Measurements from ENCODE around the gene IRGQ.
A peak's percentile ranks its signal among the peaks of the same experiment; 100 is the strongest.

Gene IRGQ

DNA sequence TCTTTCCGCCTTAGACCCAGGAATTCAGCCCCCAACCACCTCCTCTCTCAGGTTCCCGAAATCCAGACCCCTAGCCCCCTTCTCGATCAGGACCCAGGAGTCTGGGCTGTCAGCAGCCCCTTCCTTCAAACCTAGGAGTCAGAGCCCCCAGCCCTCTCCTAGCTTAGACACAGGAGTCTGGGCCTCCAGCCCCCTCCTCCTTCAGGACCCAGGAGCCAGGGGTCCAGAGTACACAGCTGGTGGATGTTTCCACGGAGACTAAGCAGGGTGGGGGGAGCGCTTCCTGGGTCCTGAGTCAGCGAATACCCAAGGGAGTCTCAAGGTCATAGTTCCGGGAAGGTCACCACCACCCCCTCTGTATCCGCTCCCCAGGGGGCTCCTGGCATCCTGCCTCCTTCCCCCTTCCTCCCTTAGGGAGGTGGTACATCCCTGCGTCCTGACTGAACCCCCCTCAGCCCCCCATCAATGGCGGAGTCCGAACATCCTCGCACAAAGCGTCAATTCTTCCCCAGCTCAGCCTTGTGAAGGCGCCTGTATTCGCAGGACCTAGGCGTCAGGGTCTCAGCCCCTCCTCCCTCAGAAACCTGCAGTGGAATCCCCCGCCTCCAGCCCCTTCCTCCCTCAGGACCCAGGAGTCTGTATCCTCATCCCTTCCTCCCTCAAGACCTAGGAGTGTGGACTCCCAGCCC lies 39.1 kb upstream of the IRGQ start:
- H3K27ac ChIP-seq (ENCODE audit: low read depth, low read length), result no peak overlapping the region

DNA sequence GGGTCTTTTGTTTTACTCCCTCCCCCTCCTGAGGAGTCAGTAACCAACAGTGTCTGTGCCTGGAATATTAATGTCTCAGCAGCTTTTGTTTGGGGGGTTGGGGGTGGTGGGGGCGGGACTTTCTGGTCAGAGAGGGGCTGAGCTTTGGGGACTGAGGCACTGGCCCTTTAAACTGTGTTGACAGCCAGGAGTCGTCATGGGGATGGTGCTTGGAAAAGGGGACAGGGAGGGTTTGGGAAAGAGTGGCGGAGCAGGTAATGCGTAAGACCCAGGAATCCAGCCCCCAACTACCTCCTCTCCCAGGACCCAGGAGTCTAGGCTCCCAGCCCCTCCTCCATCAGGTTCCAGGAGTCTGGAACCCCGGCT lies 38.6 kb upstream of the IRGQ start:
- Histone ChIP-seq H3F3A (ENCODE audit: control insufficient read depth, insufficient read depth) (no peaks in the 10 kb centered on the region), H3K9me3 (ENCODE audit: control insufficient read depth, insufficient read depth, low read length) (no peaks in the 10 kb centered on the region), H3K27ac (ENCODE audit: low read depth, low read length) (no peak overlapping the region), H3K9me2 (replicated peaks; ENCODE audit: control insufficient read depth, low read length) (no peaks in the 10 kb centered on the region), H3K4me1 (ENCODE audit: control insufficient read depth, low read length) (peaks cover 20% of the 10 kb centered on the region), H3K4me3 (ENCODE audit: low read length) (no peak overlapping the region), H3K27me3 (ENCODE audit: control insufficient read depth, low read length) (peaks cover 31% of the 10 kb centered on the region), H3K36me3 (ENCODE audit: control insufficient read depth, low read length) (no peaks in the 10 kb centered on the region), H3K4me2 (ENCODE audit: low read length) (no peak overlapping the region), H4K20me1 (ENCODE audit: control insufficient read depth, insufficient read depth, low read depth, low read length) (peaks cover 6% of the 10 kb centered on the region; the same call in 1 of the 2 replicates), H3K79me2 (ENCODE audit: control insufficient read depth, low read length) (no peaks in the 10 kb centered on the region)
- TF ChIP-seq, protein P1, sequence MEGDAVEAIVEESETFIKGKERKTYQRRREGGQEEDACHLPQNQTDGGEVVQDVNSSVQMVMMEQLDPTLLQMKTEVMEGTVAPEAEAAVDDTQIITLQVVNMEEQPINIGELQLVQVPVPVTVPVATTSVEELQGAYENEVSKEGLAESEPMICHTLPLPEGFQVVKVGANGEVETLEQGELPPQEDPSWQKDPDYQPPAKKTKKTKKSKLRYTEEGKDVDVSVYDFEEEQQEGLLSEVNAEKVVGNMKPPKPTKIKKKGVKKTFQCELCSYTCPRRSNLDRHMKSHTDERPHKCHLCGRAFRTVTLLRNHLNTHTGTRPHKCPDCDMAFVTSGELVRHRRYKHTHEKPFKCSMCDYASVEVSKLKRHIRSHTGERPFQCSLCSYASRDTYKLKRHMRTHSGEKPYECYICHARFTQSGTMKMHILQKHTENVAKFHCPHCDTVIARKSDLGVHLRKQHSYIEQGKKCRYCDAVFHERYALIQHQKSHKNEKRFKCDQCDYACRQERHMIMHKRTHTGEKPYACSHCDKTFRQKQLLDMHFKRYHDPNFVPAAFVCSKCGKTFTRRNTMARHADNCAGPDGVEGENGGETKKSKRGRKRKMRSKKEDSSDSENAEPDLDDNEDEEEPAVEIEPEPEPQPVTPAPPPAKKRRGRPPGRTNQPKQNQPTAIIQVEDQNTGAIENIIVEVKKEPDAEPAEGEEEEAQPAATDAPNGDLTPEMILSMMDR (IDR thresholded peaks at IDR 0.05; ENCODE audit: low read depth, low read length, poor library complexity, severe bottlenecking), result no peak
- no peak for TF ChIP-seq EZH2phosphoT487 (IDR thresholded peaks at IDR 0.05; ENCODE audit: borderline replicate concordance, low read length)

More for the DNA sequence above, 39.1 kb upstream of the IRGQ start:
- Histone ChIP-seq H3K79me2 (ENCODE audit: control insufficient read depth, low read length) (no peaks in the 10 kb centered on the region), H3K4me2 (ENCODE audit: low read length) (peak overlapping the region; percentile 54), H4K20me1 (ENCODE audit: control insufficient read depth, insufficient read depth, low read depth, low read length) (peaks cover 6% of the 10 kb centered on the region; the same call in 1 of the 2 replicates), H3K9me2 (replicated peaks; ENCODE audit: control insufficient read depth, low read length) (no peaks in the 10 kb centered on the region), H3K4me3 (ENCODE audit: low read length) (peak overlapping the region; percentile 43; the same call in 1 of the 2 replicates), H3K27me3 (ENCODE audit: control insufficient read depth, low read length) (peaks cover 34% of the 10 kb centered on the region), H3K4me1 (ENCODE audit: control insufficient read depth, low read length) (peaks cover 23% of the 10 kb centered on the region), H3F3A (ENCODE audit: control insufficient read depth, insufficient read depth) (no peaks in the 10 kb centered on the region), H3K36me3 (ENCODE audit: control insufficient read depth, low read length) (no peaks in the 10 kb centered on the region), H3K9me3 (ENCODE audit: control insufficient read depth, insufficient read depth, low read length) (no peaks in the 10 kb centered on the region)
- TF ChIP-seq EZH2phosphoT487 (IDR thresholded peaks at IDR 0.05; ENCODE audit: borderline replicate concordance, low read length), result no peak
- TF ChIP-seq, protein P1 (IDR thresholded peaks at IDR 0.05; ENCODE audit: low read depth, low read length, poor library complexity, severe bottlenecking), result no peak

DNA sequence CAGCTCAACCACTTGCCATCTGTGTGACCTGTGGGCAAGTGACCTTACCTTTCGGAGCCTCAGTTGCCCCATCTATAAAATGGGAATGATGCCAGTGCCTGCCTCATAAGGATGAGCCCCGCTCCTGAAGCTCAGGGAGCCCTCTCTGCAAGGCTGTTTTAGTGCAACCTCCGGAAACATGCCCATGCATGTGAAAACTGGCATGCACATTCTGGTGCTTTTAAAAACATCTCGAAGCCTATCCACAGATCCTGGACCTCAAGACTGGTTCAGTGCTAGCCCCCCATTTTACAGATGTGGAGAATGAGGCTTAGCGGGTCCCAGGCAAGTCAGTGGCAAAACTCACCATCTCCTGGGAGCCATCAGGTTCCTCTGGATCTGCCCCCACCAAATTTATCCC lies 38.1 kb upstream of the IRGQ start:
- Histone ChIP-seq H3K4me1 (ENCODE audit: control insufficient read depth, low read length) (peaks cover 17% of the 10 kb centered on the region), H3K27ac (ENCODE audit: low read depth, low read length) (no peak overlapping the region), H3K27me3 (ENCODE audit: control insufficient read depth, low read length) (peaks cover 29% of the 10 kb centered on the region), H3K9me3 (ENCODE audit: control insufficient read depth, insufficient read depth, low read length) (no peaks in the 10 kb centered on the region), H4K20me1 (ENCODE audit: control insufficient read depth, insufficient read depth, low read depth, low read length) (peaks cover 6% of the 10 kb centered on the region; the same call in 1 of the 2 replicates), H3K4me2 (ENCODE audit: low read length) (no peak overlapping the region), H3K4me3 (ENCODE audit: low read length) (no peak overlapping the region), H3K36me3 (ENCODE audit: control insufficient read depth, low read length) (no peaks in the 10 kb centered on the region), H3K9me2 (replicated peaks; ENCODE audit: control insufficient read depth, low read length) (no peaks in the 10 kb centered on the region), H3F3A (ENCODE audit: control insufficient read depth, insufficient read depth) (no peaks in the 10 kb centered on the region), H3K79me2 (ENCODE audit: control insufficient read depth, low read length) (no peaks in the 10 kb centered on the region)
- TF ChIP-seq, protein P1 (IDR thresholded peaks at IDR 0.05; ENCODE audit: low read depth, low read length, poor library complexity, severe bottlenecking), result no peak
- TF ChIP-seq EZH2phosphoT487 (IDR thresholded peaks at IDR 0.05; ENCODE audit: borderline replicate concordance, low read length), result no peak

Measured in DOHH2 (cell line).